ENCODE measurements around the gene DMBX1. TPM values are rescaled to one million over a fixed set of nuclear protein-coding genes. Genes with fewer than 3 reads are reported as not detected.

The DMBX1 gene
- total RNA-seq, 1 donor from 2014 or later, result 0.45 TPM

Other genes with a start within 250 kb of the DMBX1 start
- gene RAD54L, start 242.1 kb upstream of the DMBX1 start, total RNA-seq, result not detected
- gene LRRC41, start 186.2 kb upstream of the DMBX1 start, total RNA-seq, result 70.0 TPM
- gene UQCRH, start 186.1 kb upstream of the DMBX1 start, total RNA-seq, result 255 TPM
- gene NSUN4, start 149.0 kb upstream of the DMBX1 start, total RNA-seq, result 28.1 TPM
- 16.4 TPM for gene FAAH, start 95.5 kb upstream of the DMBX1 start, total RNA-seq
- gene KNCN, start 61.8 kb downstream of the DMBX1 start, total RNA-seq, result not detected
- 90.8 TPM for gene MKNK1, start 114.4 kb downstream of the DMBX1 start, total RNA-seq
- 44.6 TPM for gene MOB3C, start 127.0 kb downstream of the DMBX1 start, total RNA-seq
- 52.3 TPM for gene ATPAF1, start 178.5 kb downstream of the DMBX1 start, total RNA-seq
- not detected for gene TEX38, start 182.0 kb downstream of the DMBX1 start, total RNA-seq
- gene EFCAB14, start 229.3 kb downstream of the DMBX1 start, total RNA-seq, result 96.6 TPM